SK-N-SH (cell line): ENCODE results near the gene ZDHHC24. TPM values are rescaled to one million over a fixed set of nuclear protein-coding genes. Genes with fewer than 3 reads are reported as not detected.

Experiments used
- CTCF ChIA-PET: fragments of 300-600, 350-600 bp; formaldehyde crosslinking; extraction: SDS; loops from one replicate; lab custom pipeline; 2021; lab: Yijun Ruan, JAX
- POLR2A ChIA-PET: fragments of 350-600 bp; sonication (Branson Sonifier 250); formaldehyde crosslinking; extraction: SDS; loops from one replicate; lab custom pipeline; 2020; ENCODE audit warnings: antibody characterized with exemption, inconsistent platforms; lab: Yijun Ruan, JAX
- DNase-seq: peaks from one replicate; pipeline ENCODE4 v3.0.0; 2012
- H2AFZ ChIP-seq: fragments of 200-600 bp; sonication (generic); 2 replicates; pipeline ENCODE4 v1.8.1; 2016; ENCODE audit warnings: antibody characterized with exemption, mild to moderate bottlenecking, low read depth
- H3F3A ChIP-seq: fragments of 200-600 bp; sonication (generic); replicated peaks from 2 replicates; pipeline ENCODE3; 2016; ENCODE audit warnings: antibody characterized with exemption, mild to moderate bottlenecking; ENCODE audit not compliant: insufficient read depth
- H3K27ac ChIP-seq, 2 experiments: fragments of 200-500 bp in 1 of 2; fragments of 200-600 bp in 1 of 2; sonication (Bioruptor generic) in 1 of 2; sonication (generic), shearing (Covaris generic) in 1 of 2; 2 replicates each; pipeline versions ENCODE4 v1.5.1 to v1.6.1; 2014 to 2016; ENCODE audit warnings: low read depth in 2 of 2, inconsistent platforms in 1 of 2, low read length in 1 of 2, mild to moderate bottlenecking in 1 of 2, mixed read lengths in 1 of 2
- H3K27me3 ChIP-seq: fragments of 200-600 bp; sonication (generic), shearing (Covaris generic); 2 replicates; pipeline ENCODE4 v1.6.1; 2016; ENCODE audit warnings: mixed run types; ENCODE audit not compliant: insufficient read depth
- H3K36me3 ChIP-seq, 2 experiments: fragments of 200-500 bp in 1 of 2; fragments of 200-600 bp in 1 of 2; sonication (Bioruptor generic) in 1 of 2; sonication (generic) in 1 of 2; replicated peaks in 1 of 2; 2 replicates each; pipeline versions ENCODE3 to v1.5.1; 2014 to 2016; ENCODE audit warnings: low read length in 1 of 2, mild to moderate bottlenecking in 1 of 2; ENCODE audit not compliant: insufficient read depth in 2 of 2, control insufficient read depth in 1 of 2
- H3K4me1 ChIP-seq, 2 experiments: fragments of 200-500 bp in 1 of 2; fragments of 200-600 bp in 1 of 2; sonication (Bioruptor generic) in 1 of 2; sonication (generic), shearing (Covaris generic) in 1 of 2; 2 replicates each; pipeline versions ENCODE4 v1.5.1 to v1.6.1; 2014 to 2016; ENCODE audit warnings: low read depth in 1 of 2, low read length in 1 of 2, mixed run types in 1 of 2; ENCODE audit not compliant: insufficient read depth in 2 of 2, control insufficient read depth in 1 of 2
- H3K4me2 ChIP-seq: fragments of 200-600 bp; sonication (generic), shearing (Covaris generic); 2 replicates; pipeline ENCODE4 v1.6.1; 2017; ENCODE audit warnings: mixed run types
- H3K4me3 ChIP-seq, 2 experiments: fragments of 200-500 bp in 1 of 2; fragments of 200-600 bp in 1 of 2; sonication (Bioruptor generic) in 1 of 2; sonication (generic), shearing (Covaris generic) in 1 of 2; 2 replicates each; pipeline versions ENCODE4 v1.5.1 to v1.8.1; 2014 to 2016; ENCODE audit warnings: low read depth in 2 of 2, inconsistent platforms in 1 of 2, low read length in 1 of 2, mild to moderate bottlenecking in 1 of 2, mixed read lengths in 1 of 2, moderate library complexity in 1 of 2
- H3K79me2 ChIP-seq: fragments of 200-600 bp; sonication (generic); 2 replicates; pipeline ENCODE4 v1.8.1; 2017; ENCODE audit warnings: mild to moderate bottlenecking; ENCODE audit not compliant: insufficient read depth
- H3K9ac ChIP-seq: fragments of 200-600 bp; sonication (generic); 2 replicates; pipeline ENCODE4 v1.6.1; 2017; ENCODE audit warnings: mixed run types
- H3K9me2 ChIP-seq: fragments of 200-600 bp; sonication (generic); 2 replicates; pipeline ENCODE4 v1.6.1; 2017; ENCODE audit warnings: mixed run types
- H3K9me3 ChIP-seq: fragments of 200-600 bp; sonication (generic); 2 replicates; pipeline ENCODE4 v1.6.1; 2017; ENCODE audit warnings: mixed run types, mild to moderate bottlenecking, moderate library complexity
- H4K20me1 ChIP-seq: fragments of 200-600 bp; sonication (generic); 2 replicates; pipeline ENCODE4 v1.6.1; 2017; ENCODE audit warnings: mild to moderate bottlenecking, mixed run types; ENCODE audit not compliant: insufficient read depth
- CHD2 ChIP-seq: fragments of 150-350 bp; IDR thresholded peaks from 2 replicates; pipeline ENCODE4 v1.6.1; 2018; ENCODE audit warnings: low read length; ENCODE audit not compliant: partially characterized antibody
- ELF1 ChIP-seq: IDR thresholded peaks from 2 replicates; pipeline ENCODE4 v1.4.0; 2012
- GABPA ChIP-seq: IDR thresholded peaks from 2 replicates; pipeline ENCODE4 v1.4.0; 2012; ENCODE audit warnings: low read depth, mild to moderate bottlenecking
- MEF2A ChIP-seq: IDR thresholded peaks from 2 replicates; pipeline ENCODE4 v1.4.0; 2012; ENCODE audit warnings: low read depth, borderline replicate concordance
- MXI1 ChIP-seq: IDR thresholded peaks from 2 replicates; pipeline ENCODE4 v1.6.1; 2012; ENCODE audit warnings: mild to moderate bottlenecking, low read depth, low read length, improper control_type of control experiment
- NFIC ChIP-seq: IDR thresholded peaks from 2 replicates; pipeline ENCODE4 v1.4.0; 2012; ENCODE audit warnings: borderline replicate concordance
- RXRA ChIP-seq: IDR thresholded peaks from 2 replicates; pipeline ENCODE4 v1.4.0; 2012; ENCODE audit warnings: low read depth, mild to moderate bottlenecking, borderline replicate concordance
- SIN3A ChIP-seq: IDR thresholded peaks from 2 replicates; pipeline ENCODE4 v1.6.1; 2012; ENCODE audit warnings: low read depth, mild to moderate bottlenecking, low read length, moderate library complexity, borderline replicate concordance
- WGBS: methylation state at CpG from one replicate; pipeline ENCODE4 v1.1.6; 2017; ENCODE audit warnings: low lambda C conversion rate; 5-methylcytosine and 5-hydroxymethylcytosine counted together
- polyA plus RNA-seq, 3 experiments: library from polyadenylated mRNA; depleted of rRNA; stranded (reverse); fragments of >200 nt; gene quantifications; 2 replicates each; pipeline ENCODE4 v1.2.3, GENCODE V29; 2012
- TF ChIP-seq, protein P1 (sequence below): IDR thresholded peaks from 2 replicates; pipeline ENCODE4 v1.4.0; 2012; ENCODE audit warnings: low read depth
- TF ChIP-seq, protein P2 (sequence below): fragments of 150-350 bp; IDR thresholded peaks from 2 replicates; pipeline ENCODE4 v1.6.1; 2016; ENCODE audit warnings: mild to moderate bottlenecking, low read depth, low read length
- TF ChIP-seq, protein P3 (sequence below): IDR thresholded peaks from 2 replicates; pipeline ENCODE4 v1.4.0; 2012; ENCODE audit warnings: low read depth, borderline replicate concordance
- TF ChIP-seq, protein P4 (sequence below): fragments of 200-600 bp; sonication (generic); IDR thresholded peaks from 2 replicates; pipeline ENCODE4 v1.6.1; 2017; ENCODE audit warnings: antibody characterized with exemption, mild to moderate bottlenecking, moderate library complexity
- TF ChIP-seq, protein P5 (sequence below): IDR thresholded peaks from 2 replicates; pipeline ENCODE4 v1.4.0; 2012; ENCODE audit warnings: low read depth, borderline replicate concordance
- TF ChIP-seq, protein P6 (sequence below): IDR thresholded peaks from 2 replicates; pipeline ENCODE4 v1.6.1; 2012; ENCODE audit warnings: mild to moderate bottlenecking, low read depth, low read length, moderate library complexity
- TF ChIP-seq, protein P7 (sequence below): fragments of 150-350 bp; IDR thresholded peaks from 2 replicates; pipeline ENCODE4 v1.6.1; 2017; ENCODE audit warnings: antibody characterized with exemption, low read length, low read depth, borderline replicate concordance

The ZDHHC24 gene
- polyA plus RNA-seq, 1 of the 3 experiments (the other 2 are of a cell fraction): 13.1 TPM

DNA sequence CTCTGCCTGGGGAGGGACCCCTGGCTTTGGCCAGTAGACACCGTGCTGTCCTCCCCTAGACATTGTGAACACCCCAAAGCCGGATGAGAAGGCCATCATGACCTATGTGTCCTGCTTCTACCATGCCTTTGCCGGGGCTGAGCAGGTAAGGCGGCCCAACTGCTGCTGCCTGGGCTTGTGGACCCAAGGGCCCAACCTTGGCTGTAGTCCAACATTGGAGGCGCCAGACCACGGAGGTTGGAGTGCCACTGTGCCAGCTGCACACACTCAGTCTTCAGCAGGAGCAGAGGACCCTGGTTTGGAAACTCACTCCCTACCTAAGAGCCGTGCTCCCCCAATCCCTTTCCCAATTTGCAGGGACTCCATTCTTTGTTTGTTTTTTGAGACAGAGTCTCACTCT, 10.2 kb upstream of the ZDHHC24 start:
- H3K9ac ChIP-seq: no peak overlapping the region
- 91% methylated on average over 3 of the region's 7 CpGs for WGBS
- H3K27me3 ChIP-seq: no peaks in the 10 kb centered on the region
- DNase-seq: no peak
- no peak overlapping the region for H2AFZ ChIP-seq
- H3K4me2 ChIP-seq: no peak overlapping the region
- TF ChIP-seq NFIC (no peak), SIN3A (no peak), GABPA (no peak), MEF2A (no peak)
- TF ChIP-seq, protein P1, sequence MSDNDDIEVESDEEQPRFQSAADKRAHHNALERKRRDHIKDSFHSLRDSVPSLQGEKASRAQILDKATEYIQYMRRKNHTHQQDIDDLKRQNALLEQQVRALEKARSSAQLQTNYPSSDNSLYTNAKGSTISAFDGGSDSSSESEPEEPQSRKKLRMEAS: no peak
- TF ChIP-seq, protein P2, sequence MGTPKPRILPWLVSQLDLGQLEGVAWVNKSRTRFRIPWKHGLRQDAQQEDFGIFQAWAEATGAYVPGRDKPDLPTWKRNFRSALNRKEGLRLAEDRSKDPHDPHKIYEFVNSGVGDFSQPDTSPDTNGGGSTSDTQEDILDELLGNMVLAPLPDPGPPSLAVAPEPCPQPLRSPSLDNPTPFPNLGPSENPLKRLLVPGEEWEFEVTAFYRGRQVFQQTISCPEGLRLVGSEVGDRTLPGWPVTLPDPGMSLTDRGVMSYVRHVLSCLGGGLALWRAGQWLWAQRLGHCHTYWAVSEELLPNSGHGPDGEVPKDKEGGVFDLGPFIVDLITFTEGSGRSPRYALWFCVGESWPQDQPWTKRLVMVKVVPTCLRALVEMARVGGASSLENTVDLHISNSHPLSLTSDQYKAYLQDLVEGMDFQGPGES: no peak
- TF ChIP-seq, protein P3, sequence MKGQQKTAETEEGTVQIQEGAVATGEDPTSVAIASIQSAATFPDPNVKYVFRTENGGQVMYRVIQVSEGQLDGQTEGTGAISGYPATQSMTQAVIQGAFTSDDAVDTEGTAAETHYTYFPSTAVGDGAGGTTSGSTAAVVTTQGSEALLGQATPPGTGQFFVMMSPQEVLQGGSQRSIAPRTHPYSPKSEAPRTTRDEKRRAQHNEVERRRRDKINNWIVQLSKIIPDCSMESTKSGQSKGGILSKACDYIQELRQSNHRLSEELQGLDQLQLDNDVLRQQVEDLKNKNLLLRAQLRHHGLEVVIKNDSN: no peak
- TF ChIP-seq, protein P4, sequence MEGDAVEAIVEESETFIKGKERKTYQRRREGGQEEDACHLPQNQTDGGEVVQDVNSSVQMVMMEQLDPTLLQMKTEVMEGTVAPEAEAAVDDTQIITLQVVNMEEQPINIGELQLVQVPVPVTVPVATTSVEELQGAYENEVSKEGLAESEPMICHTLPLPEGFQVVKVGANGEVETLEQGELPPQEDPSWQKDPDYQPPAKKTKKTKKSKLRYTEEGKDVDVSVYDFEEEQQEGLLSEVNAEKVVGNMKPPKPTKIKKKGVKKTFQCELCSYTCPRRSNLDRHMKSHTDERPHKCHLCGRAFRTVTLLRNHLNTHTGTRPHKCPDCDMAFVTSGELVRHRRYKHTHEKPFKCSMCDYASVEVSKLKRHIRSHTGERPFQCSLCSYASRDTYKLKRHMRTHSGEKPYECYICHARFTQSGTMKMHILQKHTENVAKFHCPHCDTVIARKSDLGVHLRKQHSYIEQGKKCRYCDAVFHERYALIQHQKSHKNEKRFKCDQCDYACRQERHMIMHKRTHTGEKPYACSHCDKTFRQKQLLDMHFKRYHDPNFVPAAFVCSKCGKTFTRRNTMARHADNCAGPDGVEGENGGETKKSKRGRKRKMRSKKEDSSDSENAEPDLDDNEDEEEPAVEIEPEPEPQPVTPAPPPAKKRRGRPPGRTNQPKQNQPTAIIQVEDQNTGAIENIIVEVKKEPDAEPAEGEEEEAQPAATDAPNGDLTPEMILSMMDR: no peak
- no peaks in the 10 kb centered on the region for H3K9me2 ChIP-seq
- no peaks in the 10 kb centered on the region for H3K36me3 ChIP-seq
- H3K4me3 ChIP-seq: no peak overlapping the region
- H3K79me2 ChIP-seq: no peaks in the 10 kb centered on the region
- CTCF ChIA-PET: interaction anchor here (0.7 to 1.9 kb wide), 2 partner anchors 10 to 96 kb away, joined by 3 to 5 read pairs; partner anchors contain the start of gene ZDHHC24
- H3K9me3 ChIP-seq: no peaks in the 10 kb centered on the region
- no peaks in the 10 kb centered on the region for H3F3A ChIP-seq
- no peaks in the 10 kb centered on the region for H4K20me1 ChIP-seq
- H3K4me1 ChIP-seq: no peaks in the 10 kb centered on the region; a peak in 1 of 4 replicates
- POLR2A ChIA-PET: no interaction called here
- no peak overlapping the region for H3K27ac ChIP-seq

DNA sequence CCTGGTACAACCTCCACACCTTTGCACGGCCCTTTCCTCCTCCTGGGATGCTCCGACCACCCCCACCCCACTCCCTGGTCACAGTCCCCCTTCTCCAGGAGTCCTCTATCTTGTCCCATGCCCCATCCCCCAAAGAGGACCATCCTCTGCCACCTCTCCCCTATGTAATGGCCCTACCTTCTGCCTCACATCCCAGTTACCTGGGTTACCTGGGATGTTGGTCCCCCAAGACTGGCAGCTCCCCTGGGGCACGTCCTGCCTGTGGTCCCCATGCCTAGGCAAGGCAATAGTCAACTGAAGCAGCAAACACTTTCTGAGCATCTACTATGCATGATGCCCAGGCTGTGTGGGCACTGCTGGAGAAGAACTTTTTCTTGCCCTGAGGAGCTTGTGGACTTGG, 9.6 kb upstream of the ZDHHC24 start:
- 24% methylated on average over 3 of the region's 3 CpGs for WGBS
- TF ChIP-seq RXRA: no peak
- TF ChIP-seq, protein P5, sequence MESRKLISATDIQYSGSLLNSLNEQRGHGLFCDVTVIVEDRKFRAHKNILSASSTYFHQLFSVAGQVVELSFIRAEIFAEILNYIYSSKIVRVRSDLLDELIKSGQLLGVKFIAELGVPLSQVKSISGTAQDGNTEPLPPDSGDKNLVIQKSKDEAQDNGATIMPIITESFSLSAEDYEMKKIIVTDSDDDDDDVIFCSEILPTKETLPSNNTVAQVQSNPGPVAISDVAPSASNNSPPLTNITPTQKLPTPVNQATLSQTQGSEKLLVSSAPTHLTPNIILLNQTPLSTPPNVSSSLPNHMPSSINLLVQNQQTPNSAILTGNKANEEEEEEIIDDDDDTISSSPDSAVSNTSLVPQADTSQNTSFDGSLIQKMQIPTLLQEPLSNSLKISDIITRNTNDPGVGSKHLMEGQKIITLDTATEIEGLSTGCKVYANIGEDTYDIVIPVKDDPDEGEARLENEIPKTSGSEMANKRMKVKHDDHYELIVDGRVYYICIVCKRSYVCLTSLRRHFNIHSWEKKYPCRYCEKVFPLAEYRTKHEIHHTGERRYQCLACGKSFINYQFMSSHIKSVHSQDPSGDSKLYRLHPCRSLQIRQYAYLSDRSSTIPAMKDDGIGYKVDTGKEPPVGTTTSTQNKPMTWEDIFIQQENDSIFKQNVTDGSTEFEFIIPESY: no peak
- TF ChIP-seq CHD2: no peak
- no peak for TF ChIP-seq MXI1
- TF ChIP-seq, protein P6, sequence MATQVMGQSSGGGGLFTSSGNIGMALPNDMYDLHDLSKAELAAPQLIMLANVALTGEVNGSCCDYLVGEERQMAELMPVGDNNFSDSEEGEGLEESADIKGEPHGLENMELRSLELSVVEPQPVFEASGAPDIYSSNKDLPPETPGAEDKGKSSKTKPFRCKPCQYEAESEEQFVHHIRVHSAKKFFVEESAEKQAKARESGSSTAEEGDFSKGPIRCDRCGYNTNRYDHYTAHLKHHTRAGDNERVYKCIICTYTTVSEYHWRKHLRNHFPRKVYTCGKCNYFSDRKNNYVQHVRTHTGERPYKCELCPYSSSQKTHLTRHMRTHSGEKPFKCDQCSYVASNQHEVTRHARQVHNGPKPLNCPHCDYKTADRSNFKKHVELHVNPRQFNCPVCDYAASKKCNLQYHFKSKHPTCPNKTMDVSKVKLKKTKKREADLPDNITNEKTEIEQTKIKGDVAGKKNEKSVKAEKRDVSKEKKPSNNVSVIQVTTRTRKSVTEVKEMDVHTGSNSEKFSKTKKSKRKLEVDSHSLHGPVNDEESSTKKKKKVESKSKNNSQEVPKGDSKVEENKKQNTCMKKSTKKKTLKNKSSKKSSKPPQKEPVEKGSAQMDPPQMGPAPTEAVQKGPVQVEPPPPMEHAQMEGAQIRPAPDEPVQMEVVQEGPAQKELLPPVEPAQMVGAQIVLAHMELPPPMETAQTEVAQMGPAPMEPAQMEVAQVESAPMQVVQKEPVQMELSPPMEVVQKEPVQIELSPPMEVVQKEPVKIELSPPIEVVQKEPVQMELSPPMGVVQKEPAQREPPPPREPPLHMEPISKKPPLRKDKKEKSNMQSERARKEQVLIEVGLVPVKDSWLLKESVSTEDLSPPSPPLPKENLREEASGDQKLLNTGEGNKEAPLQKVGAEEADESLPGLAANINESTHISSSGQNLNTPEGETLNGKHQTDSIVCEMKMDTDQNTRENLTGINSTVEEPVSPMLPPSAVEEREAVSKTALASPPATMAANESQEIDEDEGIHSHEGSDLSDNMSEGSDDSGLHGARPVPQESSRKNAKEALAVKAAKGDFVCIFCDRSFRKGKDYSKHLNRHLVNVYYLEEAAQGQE: no peak
- TF ChIP-seq, protein P3: no peak
- TF ChIP-seq ELF1: no peak
- TF ChIP-seq MEF2A: no peak
- TF ChIP-seq, protein P7, sequence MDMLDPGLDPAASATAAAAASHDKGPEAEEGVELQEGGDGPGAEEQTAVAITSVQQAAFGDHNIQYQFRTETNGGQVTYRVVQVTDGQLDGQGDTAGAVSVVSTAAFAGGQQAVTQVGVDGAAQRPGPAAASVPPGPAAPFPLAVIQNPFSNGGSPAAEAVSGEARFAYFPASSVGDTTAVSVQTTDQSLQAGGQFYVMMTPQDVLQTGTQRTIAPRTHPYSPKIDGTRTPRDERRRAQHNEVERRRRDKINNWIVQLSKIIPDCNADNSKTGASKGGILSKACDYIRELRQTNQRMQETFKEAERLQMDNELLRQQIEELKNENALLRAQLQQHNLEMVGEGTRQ: no peak

More for the DNA sequence above, 9.6 kb upstream of the ZDHHC24 start:
- Histone ChIP-seq H3F3A (no peaks in the 10 kb centered on the region), H3K9me3 (no peaks in the 10 kb centered on the region), H2AFZ (no peak overlapping the region), H3K27ac (no peak overlapping the region), H3K36me3 (no peaks in the 10 kb centered on the region), H3K9me2 (no peaks in the 10 kb centered on the region), H3K27me3 (no peaks in the 10 kb centered on the region), H3K79me2 (no peaks in the 10 kb centered on the region), H3K4me2 (no peak overlapping the region), H4K20me1 (no peaks in the 10 kb centered on the region), H3K4me1 (no peaks in the 10 kb centered on the region; a peak in 1 of 4 replicates), H3K4me3 (no peak overlapping the region), H3K9ac (no peak overlapping the region)
- no peak for DNase-seq
- POLR2A ChIA-PET: no interaction called here
- CTCF ChIA-PET: interaction anchor here (0.7 to 1.9 kb wide), 2 partner anchors 10 to 97 kb away, joined by 3 to 5 read pairs; partner anchors contain the start of gene ZDHHC24
